Keratinocyte (primary cell): ENCODE measurements around the gene DENND11. TPM values are rescaled to one million over a fixed set of nuclear protein-coding genes. Genes with fewer than 3 reads are reported as not detected.

Source experiments
- DNase-seq: peaks from one replicate; pipeline ENCODE4 v3.0.0-alpha.2; 2011; ENCODE audit warnings: low read depth, missing footprints, low spot score
- FAIRE-seq: peaks from 2 replicates; lab custom pipeline; 2011; peaks lifted over from hg19 to GRCh38; lab: Jason Lieb, UNC
- H2AFZ ChIP-seq: 2 replicates; pipeline ENCODE4 v1.6.0; 2012; ENCODE audit warnings: low read length, control low read depth, inconsistent platforms; ENCODE audit not compliant: control insufficient read depth
- H3K27ac ChIP-seq: 2 replicates; pipeline ENCODE4 v1.5.1; 2011; ENCODE audit warnings: low read length; ENCODE audit not compliant: control insufficient read depth, insufficient read depth
- H3K27me3 ChIP-seq: 3 replicates; pipeline ENCODE4 v1.6.0; 2011; ENCODE audit warnings: low read length; ENCODE audit not compliant: control insufficient read depth, insufficient read depth; ENCODE audit errors: extremely low read depth
- H3K36me3 ChIP-seq, 2 experiments: 2 replicates in 1 of 2; 3 replicates in 1 of 2; pipeline ENCODE4 v1.5.1; 2011; ENCODE audit warnings: low read length in 2 of 2, mild to moderate bottlenecking in 1 of 2; ENCODE audit not compliant: control insufficient read depth in 2 of 2, insufficient read depth in 2 of 2; ENCODE audit errors: extremely low read depth in 1 of 2
- H3K4me1 ChIP-seq: 3 replicates; pipeline ENCODE4 v1.5.1; 2011; ENCODE audit warnings: low read length; ENCODE audit not compliant: control insufficient read depth, insufficient read depth; ENCODE audit errors: extremely low read depth
- H3K4me2 ChIP-seq: 3 replicates; pipeline ENCODE4 v1.6.0; 2011; ENCODE audit warnings: low read depth, low read length; ENCODE audit not compliant: control insufficient read depth, insufficient read depth; ENCODE audit errors: extremely low read depth
- H3K4me3 ChIP-seq, 3 experiments: fragments of 200-600 bp in 1 of 3; sonication (generic) in 1 of 3; 2 replicates in 2 of 3; 3 replicates in 1 of 3; pipeline ENCODE4 v1.5.1; 2011 to 2016; ENCODE audit warnings: low read length in 3 of 3, mild to moderate bottlenecking in 3 of 3, control low read depth in 2 of 3, inconsistent platforms in 1 of 3, low read depth in 1 of 3, mixed read lengths in 1 of 3, mixed run types in 1 of 3, moderate library complexity in 1 of 3; ENCODE audit not compliant: control insufficient read depth in 2 of 3, insufficient read depth in 2 of 3; ENCODE audit errors: extremely low read depth in 1 of 3
- H3K79me2 ChIP-seq: 2 replicates; pipeline ENCODE4 v1.6.0; 2012; ENCODE audit warnings: low read length; ENCODE audit not compliant: control insufficient read depth, insufficient read depth
- H3K9ac ChIP-seq: 3 replicates; pipeline ENCODE4 v1.6.0; 2011; ENCODE audit warnings: low read length; ENCODE audit not compliant: control insufficient read depth, insufficient read depth; ENCODE audit errors: extremely low read depth
- H3K9me1 ChIP-seq: 3 replicates; pipeline ENCODE4 v1.6.0; 2011; ENCODE audit warnings: low read length; ENCODE audit not compliant: control insufficient read depth, insufficient read depth; ENCODE audit errors: extremely low read depth
- H3K9me3 ChIP-seq: 2 replicates; pipeline ENCODE4 v1.5.1; 2012; ENCODE audit warnings: low read depth, low read length; ENCODE audit not compliant: control insufficient read depth
- H4K20me1 ChIP-seq: 3 replicates; pipeline ENCODE4 v1.6.0; 2011; ENCODE audit warnings: low read length; ENCODE audit not compliant: control insufficient read depth, insufficient read depth; ENCODE audit errors: extremely low read depth
- EZH2 ChIP-seq: IDR thresholded peaks from one replicate; pipeline ENCODE4 v1.6.1; 2012; ENCODE audit warnings: inconsistent platforms, mild to moderate bottlenecking, low read length, moderate library complexity
- dilution Hi-C: fragments of 300-500 bp; cut with MboI; formaldehyde crosslinking; loops from one replicate; pipeline ENCODE4 v1.7.0; 2020; ENCODE audit warnings: low sequenced_read_pairs; ENCODE audit not compliant: extremely low pct_ligation_motif_present
- polyA plus RNA-seq, 5 experiments: library from polyadenylated mRNA; depleted of rRNA in 3 of 5; stranded (reverse) in 3 of 5; stranded (forward) in 1 of 5; unstranded in 1 of 5; fragments of >200 nt; gene quantifications; 1 replicate in 1 of 5; 2 replicates in 3 of 5; 3 replicates in 1 of 5; pipeline versions ENCODE4 v1.2.1 to v1.2.3, GENCODE V29; 2011 to 2012; ENCODE audit warnings: missing spikeins in 2 of 5, low read depth in 1 of 5, low replicate concordance in 1 of 5
- TF ChIP-seq, protein P1 (sequence below), 3 experiments: IDR thresholded peaks in 1 of 3; conservative IDR thresholded peaks in 1 of 3; optimal IDR thresholded peaks in 1 of 3; 2 replicates in 2 of 3; 3 replicates in 1 of 3; pipeline versions ENCODE3 to v1.5.1; 2011; ENCODE audit warnings: low read length in 3 of 3, mild to moderate bottlenecking in 3 of 3, moderate library complexity in 2 of 3, control low read depth in 1 of 3, inconsistent platforms in 1 of 3; ENCODE audit not compliant: insufficient read depth in 2 of 3; ENCODE audit errors: extremely low read depth in 1 of 3

Gene DENND11
- polyA plus RNA-seq, 1 donor (not counting 4 experiments of a cell fraction or from before 2014, with no cell fraction given) = 5.4 TPM

DNA sequence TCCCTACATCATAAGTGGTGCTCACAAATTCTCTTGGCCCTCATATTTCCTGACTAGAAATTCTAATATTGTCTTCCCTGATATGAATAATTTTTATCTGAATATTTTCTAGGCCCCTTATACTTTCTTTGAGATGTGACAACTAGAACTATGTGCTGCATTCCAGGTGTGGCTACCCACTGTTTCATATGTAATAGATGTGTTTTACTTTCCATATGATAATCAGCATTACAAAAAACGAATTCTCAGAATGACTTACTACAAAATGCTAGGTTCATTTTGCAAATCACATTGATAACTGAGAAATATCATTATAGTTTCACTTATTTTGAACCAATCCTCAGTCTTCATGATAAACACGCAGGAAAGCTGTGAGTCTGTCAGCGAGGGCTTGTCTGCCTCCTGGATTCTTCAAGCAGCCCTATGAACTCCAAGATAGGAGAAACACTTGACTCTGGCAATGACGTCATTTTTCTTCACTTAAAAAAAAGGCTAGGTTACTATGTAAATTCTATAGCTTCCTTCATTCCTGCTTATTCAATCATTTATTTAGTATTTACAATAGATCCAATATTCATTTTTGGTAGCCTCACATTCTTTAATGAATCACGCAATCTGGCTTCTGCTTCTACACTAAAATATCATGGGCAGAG is 10.8 kb upstream of the DENND11 start:
- Histone ChIP-seq H3K9ac (no peak overlapping the region), H3K9me3 (no peaks in the 10 kb centered on the region), H2AFZ (no peak overlapping the region), H3K9me1 (no peaks in the 10 kb centered on the region), H3K4me3 (no peak overlapping the region), H3K4me1 (no peaks in the 10 kb centered on the region), H3K4me2 (no peak overlapping the region), H3K27me3 (no peaks in the 10 kb centered on the region), H4K20me1 (peaks cover 2% of the 10 kb centered on the region), H3K27ac (no peak overlapping the region), H3K36me3 (no peaks in the 10 kb centered on the region), H3K79me2 (no peaks in the 10 kb centered on the region)
- DNase-seq (no peak), FAIRE-seq (no peak)
- dilution Hi-C loops = no loop called here
- TF ChIP-seq EZH2 = no peak
- TF ChIP-seq, protein P1, sequence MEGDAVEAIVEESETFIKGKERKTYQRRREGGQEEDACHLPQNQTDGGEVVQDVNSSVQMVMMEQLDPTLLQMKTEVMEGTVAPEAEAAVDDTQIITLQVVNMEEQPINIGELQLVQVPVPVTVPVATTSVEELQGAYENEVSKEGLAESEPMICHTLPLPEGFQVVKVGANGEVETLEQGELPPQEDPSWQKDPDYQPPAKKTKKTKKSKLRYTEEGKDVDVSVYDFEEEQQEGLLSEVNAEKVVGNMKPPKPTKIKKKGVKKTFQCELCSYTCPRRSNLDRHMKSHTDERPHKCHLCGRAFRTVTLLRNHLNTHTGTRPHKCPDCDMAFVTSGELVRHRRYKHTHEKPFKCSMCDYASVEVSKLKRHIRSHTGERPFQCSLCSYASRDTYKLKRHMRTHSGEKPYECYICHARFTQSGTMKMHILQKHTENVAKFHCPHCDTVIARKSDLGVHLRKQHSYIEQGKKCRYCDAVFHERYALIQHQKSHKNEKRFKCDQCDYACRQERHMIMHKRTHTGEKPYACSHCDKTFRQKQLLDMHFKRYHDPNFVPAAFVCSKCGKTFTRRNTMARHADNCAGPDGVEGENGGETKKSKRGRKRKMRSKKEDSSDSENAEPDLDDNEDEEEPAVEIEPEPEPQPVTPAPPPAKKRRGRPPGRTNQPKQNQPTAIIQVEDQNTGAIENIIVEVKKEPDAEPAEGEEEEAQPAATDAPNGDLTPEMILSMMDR (optimal IDR thresholded peaks at IDR 0.05 in 1 of 3, IDR thresholded peaks at IDR 0.05 in 1 of 3, conservative IDR thresholded peaks at IDR 0.05 in 1 of 3; ENCODE audit: extremely low read depth in 1 of 3, insufficient read depth in 2 of 3, low read length in 3 of 3) = no peak

DNA sequence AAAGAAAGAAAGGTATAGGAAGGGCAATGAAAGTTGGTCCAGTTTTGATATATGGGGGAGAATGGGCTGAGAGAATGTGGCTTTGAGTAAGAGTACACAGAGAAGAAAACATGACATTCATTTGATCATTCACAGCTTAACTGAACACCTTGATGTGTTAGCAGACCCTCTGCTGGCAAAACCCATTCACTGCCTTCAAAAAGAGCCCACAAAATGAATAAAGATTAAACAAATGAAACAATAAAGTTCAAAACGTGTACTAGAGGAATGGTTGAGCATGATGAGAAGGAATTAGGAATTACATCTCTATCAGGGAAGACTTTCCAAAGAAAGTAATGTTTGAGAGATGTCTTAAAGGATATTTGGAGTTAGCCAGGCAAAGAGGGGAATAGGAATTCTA is 8.3 kb upstream of the DENND11 start:
- Histone ChIP-seq H3K4me1 (peaks cover 6% of the 10 kb centered on the region), H3K4me3 (no peak overlapping the region), H3K36me3 (no peaks in the 10 kb centered on the region), H3K9me3 (no peaks in the 10 kb centered on the region), H3K79me2 (no peaks in the 10 kb centered on the region), H4K20me1 (peaks cover 2% of the 10 kb centered on the region), H3K27ac (no peak overlapping the region), H3K4me2 (no peak overlapping the region), H3K27me3 (no peaks in the 10 kb centered on the region), H2AFZ (no peak overlapping the region), H3K9ac (no peak overlapping the region), H3K9me1 (no peaks in the 10 kb centered on the region)
- no peak for FAIRE-seq
- TF ChIP-seq, protein P1 (optimal IDR thresholded peaks at IDR 0.05 in 1 of 3, IDR thresholded peaks at IDR 0.05 in 1 of 3, conservative IDR thresholded peaks at IDR 0.05 in 1 of 3; ENCODE audit: extremely low read depth in 1 of 3, insufficient read depth in 2 of 3, low read length in 3 of 3) = no peak
- TF ChIP-seq EZH2 = no peak
- no peak for DNase-seq
- dilution Hi-C loops = no loop called here
